Fibroblast of mammary gland (primary cell): ENCODE results near the gene SMARCE1.

Source experiments
- DNase-seq: peaks from one replicate; pipeline ENCODE4 v3.0.0-alpha.2; 2010; ENCODE audit warnings: low read depth
- H3K4me3 ChIP-seq: 2 replicates; pipeline ENCODE4 v1.5.1; 2011; ENCODE audit warnings: low read depth, mild to moderate bottlenecking, low read length, moderate library complexity; ENCODE audit not compliant: control insufficient read depth
- CTCF ChIP-seq: conservative IDR thresholded peaks from 2 replicates; pipeline ENCODE4 v1.5.1; 2011; ENCODE audit warnings: low read depth, low read length, inconsistent platforms; ENCODE audit not compliant: control insufficient read depth, insufficient read depth

The SMARCE1 gene

GRCh38 chr17:40606548-40607353, 40.9 kb downstream of the SMARCE1 start:
- no peak for TF ChIP-seq CTCF
- no peak for DNase-seq
- no peak overlapping the region for H3K4me3 ChIP-seq

GRCh38 chr17:40605306-40605705, 42.3 kb downstream of the SMARCE1 start:
- no peak for TF ChIP-seq CTCF
- no peak overlapping the region for H3K4me3 ChIP-seq
- DNase-seq: no peak

GRCh38 chr17:40604327-40605080, 43.1 kb downstream of the SMARCE1 start:
- no peak overlapping the region for H3K4me3 ChIP-seq
- DNase-seq: no peak
- no peak for TF ChIP-seq CTCF

GRCh38 chr17:40602445-40603443, 44.9 kb downstream of the SMARCE1 start:
- TF ChIP-seq CTCF: no peak
- no peak overlapping the region for H3K4me3 ChIP-seq
- no peak for DNase-seq

GRCh38 chr17:40600486-40601046, 47.1 kb downstream of the SMARCE1 start:
- no peak for TF ChIP-seq CTCF
- no peak overlapping the region for H3K4me3 ChIP-seq
- no peak for DNase-seq

- no peak overlapping the region for H3K4me3 ChIP-seq
- no peak for TF ChIP-seq CTCF
- DNase-seq: no peak
Measured at GRCh38 chr17:40599468-40599763, 48.2 kb downstream of the SMARCE1 start.
